Esophagus squamous epithelium (tissue), 5 donors: ENCODE results near the gene TTC31. TPM values are rescaled to one million over a fixed set of nuclear protein-coding genes. Genes with fewer than 3 reads are reported as not detected.

Experiments
- DNase-seq: peaks from one replicate; lab custom pipeline; 2025; lab: John Stamatoyannopoulos, UW
- H3K27ac ChIP-seq, 4 donors: fragments of 200-600 bp; sonication (generic); one replicate each; pipeline ENCODE4 v1.5.1; 2016 to 2019; ENCODE audit warnings: mild to moderate bottlenecking in 1 of 4
- H3K27me3 ChIP-seq, 4 donors: fragments of 200-600 bp; sonication (generic); 1 replicate in 3 of 4; 2 replicates in 1 of 4; pipeline versions ENCODE4 v1.5.1 to v1.6.0; 2017 to 2021; ENCODE audit warnings: antibody characterized with exemption in 1 of 4
- H3K36me3 ChIP-seq, 3 donors: fragments of 200-600 bp; sonication (generic); one replicate each; pipeline ENCODE4 v1.5.1; 2016 to 2019
- H3K4me1 ChIP-seq, 3 donors: fragments of 200-600 bp; sonication (generic); one replicate each; pipeline ENCODE4 v1.5.1; 2017 to 2019
- H3K4me3 ChIP-seq, 4 donors: fragments of 200-600 bp; sonication (generic); 1 replicate in 3 of 4; 2 replicates in 1 of 4; pipeline ENCODE4 v1.5.1; 2016 to 2019; ENCODE audit warnings: mild to moderate bottlenecking in 2 of 4, moderate library complexity in 1 of 4
- H3K9me3 ChIP-seq, 3 donors: fragments of 200-600 bp; sonication (generic); one replicate each; pipeline ENCODE4 v1.5.1; 2016 to 2019
- CTCF ChIP-seq, 6 experiments: fragments of 450-650 bp in 4 of 6; fragments of 200-600 bp in 2 of 6; sonication (generic) in 2 of 6; IDR thresholded peaks; one replicate each; pipeline ENCODE4 v1.5.1; 2016 to 2019; ENCODE audit warnings: antibody characterized with exemption in 6 of 6, mild to moderate bottlenecking in 4 of 6, moderate library complexity in 4 of 6
- POLR2A ChIP-seq, 4 donors: fragments of 450-650 bp; IDR thresholded peaks; one replicate each; pipeline ENCODE4 v1.6.1; 2017; ENCODE audit warnings: antibody characterized with exemption in 4 of 4, mild to moderate bottlenecking in 4 of 4, moderate library complexity in 3 of 4
- WGBS, 2 donors: methylation state at CpG; one replicate each; pipeline ENCODE4 v1.1.5; 2018; 5-methylcytosine and 5-hydroxymethylcytosine counted together
- intact Hi-C: fragments of 100-400 bp; cut with DNase I; formaldehyde crosslinking; loops from one replicate; pipeline ENCODE4 v1.15.0; 2022
- total RNA-seq, 4 donors: library from RNA; depleted of rRNA; stranded (reverse); fragments of >200 nt; gene quantifications; one replicate each; pipeline ENCODE4 v1.1.0, GENCODE V29; 2016
- donor health status: DM: yes; HTN: yes; CAD: no.

Gene TTC31
- total RNA-seq, 4 donors from 2014 or later = 11.2 to 27.7 (median 17.5) TPM

DNA sequence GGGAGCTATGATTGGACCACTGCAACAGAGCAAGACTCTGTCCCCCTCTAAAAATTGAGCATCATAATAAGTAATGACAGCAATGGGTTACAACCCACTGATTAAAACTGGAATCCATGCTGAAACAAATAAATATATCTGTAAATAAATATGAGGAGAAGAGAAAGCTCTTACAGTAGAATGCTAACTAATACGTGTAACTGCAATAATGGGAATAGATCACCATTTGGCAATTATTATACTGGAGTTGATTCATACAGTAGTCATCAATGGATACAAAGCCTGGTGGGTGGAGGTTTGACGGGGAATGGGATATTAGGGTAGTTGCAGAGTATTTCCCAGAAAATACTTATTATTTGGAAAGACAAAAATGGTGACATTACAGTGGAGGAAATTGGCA, 34.1 kb upstream of the TTC31 start:
- DNase-seq = no peak
- no peak overlapping the region for H3K27ac ChIP-seq
- no peak for TF ChIP-seq CTCF (IDR thresholded peaks at IDR 0.05)
- no peak for TF ChIP-seq POLR2A (IDR thresholded peaks at IDR 0.05)
- H3K4me1 ChIP-seq = peaks cover 0 to 5% (median 2%) of the 10 kb centered on the region in 3 donors
- 31 to 46% methylated on average over 2 of the region's 2 CpGs for WGBS, 2 donors
- H3K9me3 ChIP-seq = no peaks in the 10 kb centered on the region
- intact Hi-C loops = no loop called here
- H3K27me3 ChIP-seq = no peaks in the 10 kb centered on the region
- H3K36me3 ChIP-seq = no peaks in the 10 kb centered on the region
- no peak overlapping the region for H3K4me3 ChIP-seq

DNA sequence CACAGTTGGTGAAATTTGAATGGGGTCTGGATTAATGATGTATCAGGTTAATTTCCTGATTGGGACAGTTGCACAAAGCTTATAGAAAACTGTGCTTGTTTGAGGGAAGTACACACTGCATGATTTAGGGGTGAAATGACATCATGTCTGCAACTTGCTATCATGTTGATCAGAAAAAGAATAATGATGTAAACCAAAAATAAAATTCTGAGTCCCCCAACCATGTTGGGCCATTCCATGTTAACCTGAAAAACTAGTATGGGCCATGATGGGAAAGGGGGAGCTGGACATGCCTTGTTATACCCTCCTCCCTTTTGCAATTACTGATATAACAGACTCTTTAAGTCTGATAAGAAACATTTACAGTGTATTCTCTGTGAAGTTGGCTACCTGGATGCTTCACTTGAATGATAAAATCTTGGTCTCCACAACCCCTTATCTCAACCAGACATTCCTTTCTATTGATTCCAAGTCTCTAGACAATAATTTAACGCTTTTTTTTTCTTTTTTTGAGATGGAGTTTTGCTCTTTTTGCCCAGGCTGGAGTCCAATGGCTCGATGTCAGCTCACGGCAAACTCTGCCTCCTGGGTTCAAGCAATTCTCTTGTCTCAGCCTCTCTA, 32.2 kb upstream of the TTC31 start:
- 84 to 93% methylated on average over 3 of the region's 3 CpGs for WGBS, 2 donors
- peaks cover 5 to 12% (median 5%) of the 10 kb centered on the region in 3 donors for H3K4me1 ChIP-seq
- H3K36me3 ChIP-seq = no peaks in the 10 kb centered on the region
- intact Hi-C loops = no loop called here
- no peak for DNase-seq
- no peak overlapping the region for H3K27ac ChIP-seq
- H3K4me3 ChIP-seq = no peak overlapping the region
- no peaks in the 10 kb centered on the region for H3K9me3 ChIP-seq
- H3K27me3 ChIP-seq = no peaks in the 10 kb centered on the region
- TF ChIP-seq POLR2A (IDR thresholded peaks at IDR 0.05) (no peak), CTCF (IDR thresholded peaks at IDR 0.05) (no peak)

DNA sequence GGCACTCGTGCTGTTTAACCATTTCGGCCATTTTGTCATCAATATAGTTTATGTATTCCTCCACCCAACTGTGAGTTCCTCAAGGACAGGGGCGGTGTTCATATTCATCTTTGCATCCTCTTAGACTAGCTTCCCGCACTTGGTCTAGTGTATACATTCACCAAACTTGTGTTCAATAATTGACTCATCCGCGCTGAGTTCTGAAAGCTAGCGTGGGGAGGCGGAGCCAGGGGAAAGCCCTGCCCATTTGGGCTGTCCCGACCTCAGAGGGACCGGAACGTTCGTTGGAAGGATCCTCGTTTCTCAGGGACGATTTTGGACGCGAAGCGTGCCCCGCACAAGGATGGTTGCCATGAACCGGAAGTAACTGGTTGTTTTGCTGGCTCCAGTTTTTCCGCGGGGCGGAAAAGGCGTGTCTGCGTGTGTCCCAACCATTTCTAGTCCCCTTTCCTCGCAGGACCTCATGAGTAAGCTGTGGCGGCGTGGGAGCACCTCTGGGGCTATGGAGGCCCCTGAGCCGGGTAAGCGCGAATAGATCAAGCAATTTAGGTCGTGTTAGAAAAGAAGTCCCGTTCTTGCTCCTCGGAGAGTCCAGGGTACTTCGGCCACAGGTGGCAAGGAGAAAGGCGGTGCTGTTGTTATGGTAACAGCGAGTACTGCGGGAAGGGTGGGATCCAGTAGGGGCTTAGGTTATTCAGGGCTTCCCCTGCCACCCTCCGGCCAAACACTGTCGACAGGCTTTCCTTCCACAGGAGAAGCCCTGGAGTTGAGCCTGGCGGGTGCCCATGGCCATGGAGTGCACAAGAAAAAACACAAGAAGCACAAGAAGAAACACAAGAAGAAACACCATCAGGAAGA, 28.0 kb upstream of the TTC31 start, which contains the start of gene INO80B:
TSS of gene INO80B (plus strand) at position 434 of the 858 bp plus-strand sequence. CDS start at position 464, 30 bp downstream.
- H3K27ac ChIP-seq = peak within 1 kb of the TSS; percentile 64 to 89 (median 78)
- intact Hi-C loops = no loop called here
- no peaks in the 10 kb centered on the region for H3K9me3 ChIP-seq
- no peaks in the 10 kb centered on the region for H3K27me3 ChIP-seq
- TF ChIP-seq POLR2A (IDR thresholded peaks at IDR 0.05) = peak in 2 of 4 donors; percentile 12 to 18
- peak in 1 of 6 experiments; percentile 3 for TF ChIP-seq CTCF (IDR thresholded peaks at IDR 0.05)
- peak; percentile 79 for DNase-seq
- peaks cover 32 to 46% (median 32%) of the 10 kb centered on the region in 3 donors for H3K4me1 ChIP-seq
- peak within 1 kb of the TSS; percentile 43 to 87 (median 68) for H3K4me3 ChIP-seq
- H3K36me3 ChIP-seq = no peaks in the 10 kb centered on the region
- WGBS, 2 donors = 0 to 2% methylated on average over 15 to 29 of the region's 40 CpGs

DNA sequence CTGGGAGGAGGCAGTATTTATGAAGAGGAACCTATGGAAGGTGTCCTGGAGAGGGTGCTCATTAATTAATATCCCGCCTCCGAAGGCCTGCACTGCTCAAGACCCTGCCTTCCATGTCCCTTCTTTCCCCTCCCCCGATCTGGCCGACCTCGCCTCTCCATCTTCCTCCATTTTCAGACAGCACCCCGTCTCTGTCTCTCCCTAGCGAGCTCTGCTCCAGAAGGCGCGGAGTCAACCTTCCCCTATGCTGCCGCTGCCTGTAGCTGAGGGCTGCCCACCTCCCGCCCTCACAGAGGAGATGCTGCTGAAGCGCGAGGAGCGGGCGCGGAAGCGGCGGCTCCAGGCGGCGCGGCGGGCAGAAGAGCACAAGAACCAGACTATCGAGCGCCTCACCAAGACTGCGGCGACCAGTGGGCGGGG, 25.7 kb upstream of the TTC31 start:
- 1 to 2% methylated on average over 7 to 8 of the region's 27 CpGs for WGBS, 2 donors
- intact Hi-C loops = no loop called here
- Histone ChIP-seq H3K36me3 (peaks cover 0 to 17% (median under 1%) of the 10 kb centered on the region in 3 donors), H3K4me3 (peak overlapping the region; percentile 52 to 84 (median 72)), H3K27me3 (no peaks in the 10 kb centered on the region), H3K9me3 (no peaks in the 10 kb centered on the region), H3K4me1 (peaks cover 32 to 51% (median 32%) of the 10 kb centered on the region in 3 donors), H3K27ac (peak overlapping the region; percentile 94 to 99 (median 98))
- no peak for TF ChIP-seq CTCF (IDR thresholded peaks at IDR 0.05)
- no peak for TF ChIP-seq POLR2A (IDR thresholded peaks at IDR 0.05)
- DNase-seq = no peak
